Measurements from ENCODE around the gene RNF166.

The RNF166 gene

GRCh38 chr16:88697831-88698615 is 8.2 kb downstream of the RNF166 start:
- POLR2A ChIA-PET = no interaction called here

DNA sequence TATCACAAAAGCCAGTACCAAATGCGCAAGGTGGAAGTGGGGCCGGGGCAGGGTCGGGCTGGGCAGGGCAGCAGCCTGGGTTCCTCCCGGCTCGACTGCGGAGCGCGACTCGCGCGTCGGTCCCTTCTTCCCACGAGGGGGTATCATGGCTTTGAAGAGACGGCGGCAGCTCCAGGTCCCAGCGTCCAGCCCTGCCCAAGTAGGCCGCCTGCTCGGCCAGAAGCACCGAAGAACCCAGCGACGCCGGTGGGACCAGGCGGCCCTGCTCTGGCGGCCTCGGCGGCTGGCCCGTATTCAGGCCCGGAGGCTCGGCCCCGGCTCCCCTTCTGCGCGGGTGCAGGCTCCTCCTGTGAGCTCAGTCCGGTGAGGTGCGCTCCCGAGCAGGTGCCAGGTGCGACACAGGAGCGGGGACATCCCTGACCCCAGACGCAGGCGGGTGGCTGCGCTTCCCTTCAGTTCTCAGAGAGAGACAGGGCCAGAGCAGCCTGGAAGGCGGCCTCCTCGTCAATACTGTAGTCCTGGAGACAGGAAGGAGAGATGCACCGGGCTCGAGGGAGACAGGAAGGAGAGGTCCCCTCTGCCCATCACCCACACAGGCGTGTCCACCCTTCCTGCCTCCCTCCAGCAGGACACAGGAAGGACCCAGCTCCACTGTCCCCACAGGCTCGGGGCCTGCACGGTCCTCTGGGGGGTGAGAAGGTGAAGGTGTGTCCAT is 8.9 kb downstream of the RNF166 start:
- no peak for DNase-seq (ENCODE audit: low read depth, low spot score)
- H3K4me3 ChIP-seq (ENCODE audit: low read depth, low read length) = no peak overlapping the region
- TF ChIP-seq CTCF (IDR thresholded peaks at IDR 0.05; ENCODE audit: insufficient read depth, low read length, missing control alignments) = no peak
- POLR2A ChIA-PET = no interaction called here
- CTCF ChIA-PET = interaction anchor here (1.7 to 3.2 kb wide), 2 partner anchors 9 to 11 kb away, joined by 5 to 11 read pairs; partner anchors contain the start of gene SNAI3

More at GRCh38 chr16:88697831-88698615, 8.2 kb downstream of the RNF166 start:
- DNase-seq (ENCODE audit: low read depth, low spot score) = no peak
- TF ChIP-seq CTCF (IDR thresholded peaks at IDR 0.05; ENCODE audit: insufficient read depth, low read length, missing control alignments) = peak; percentile 29
- no peak overlapping the region for H3K4me3 ChIP-seq (ENCODE audit: low read depth, low read length)
- CTCF ChIA-PET = interaction anchor here (1.7 to 3.2 kb wide), 2 partner anchors 10 to 12 kb away, joined by 5 to 11 read pairs; partner anchors contain the start of gene SNAI3

GRCh38 chr16:88696441-88696840 is 9.8 kb downstream of the RNF166 start:
- DNase-seq (ENCODE audit: low read depth, low spot score) = no peak
- TF ChIP-seq CTCF (IDR thresholded peaks at IDR 0.05; ENCODE audit: insufficient read depth, low read length, missing control alignments) = no peak
- ChIA-PET CTCF (interaction anchor here (0.9 to 3.2 kb wide), 3 partner anchors 9 to 15 kb away, joined by 4 to 11 read pairs (median 4); partner anchors contain the start of gene SNAI3), POLR2A (no interaction called here)
- H3K4me3 ChIP-seq (ENCODE audit: low read depth, low read length) = no peak overlapping the region

GRCh38 chr16:88695753-88696152 is 10.5 kb downstream of the RNF166 start:
- no peak overlapping the region for H3K4me3 ChIP-seq (ENCODE audit: low read depth, low read length)
- no peak for DNase-seq (ENCODE audit: low read depth, low spot score)
- no peak for TF ChIP-seq CTCF (IDR thresholded peaks at IDR 0.05; ENCODE audit: insufficient read depth, low read length, missing control alignments)
- ChIA-PET POLR2A (no interaction called here), CTCF (interaction anchor here (0.9 to 3.2 kb wide), 3 partner anchors 9 to 14 kb away, joined by 4 to 11 read pairs (median 4); partner anchors contain the start of gene SNAI3)

DNA sequence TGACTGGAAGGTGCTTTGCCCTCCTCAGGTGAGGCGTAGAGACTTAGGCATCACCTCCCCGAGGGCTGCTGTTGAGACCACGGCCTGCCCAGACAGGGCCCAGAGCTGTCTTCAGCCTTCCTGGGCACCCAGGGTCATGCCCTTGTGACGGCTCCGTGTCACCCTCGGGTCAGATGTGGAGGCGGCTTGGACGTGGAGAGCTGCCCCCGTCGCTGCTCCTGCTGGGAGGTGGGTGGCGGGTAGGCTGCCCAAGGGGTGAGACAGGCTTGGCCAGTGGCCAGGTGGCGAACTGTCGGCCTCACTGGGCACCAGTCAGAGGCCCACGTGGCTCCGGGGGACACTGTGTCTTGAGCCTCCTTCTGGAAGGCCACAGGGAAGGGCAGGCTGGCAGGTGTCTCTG is 11.0 kb downstream of the RNF166 start:
- TF ChIP-seq CTCF (IDR thresholded peaks at IDR 0.05; ENCODE audit: insufficient read depth, low read length, missing control alignments) = no peak
- no peak for DNase-seq (ENCODE audit: low read depth, low spot score)
- POLR2A ChIA-PET = no interaction called here
- H3K4me3 ChIP-seq (ENCODE audit: low read depth, low read length) = no peak overlapping the region
- CTCF ChIA-PET = interaction anchor here (1.5 kb wide), 1 partner anchor 10 kb away, joined by 4 read pairs; no protein-coding TSS in a partner anchor

All from AG04449 (cell line).